Neuronal stem cell (in vitro differentiated cells): ENCODE measurements around the gene ROBO1.

ENCODE experiments used
- DNase-seq: peaks from one replicate; pipeline ENCODE4 v3.0.0-alpha.2; 2013; ENCODE audit warnings: low spot score
- H2AFZ ChIP-seq: one replicate; pipeline ENCODE4 v1.6.1; 2013; ENCODE audit warnings: mild to moderate bottlenecking, low read length, inconsistent platforms
- H2AK5ac ChIP-seq: 2 replicates; pipeline ENCODE4 v1.6.1; 2013; ENCODE audit warnings: low read depth, mild to moderate bottlenecking, inconsistent platforms, low read length, moderate library complexity, mixed read lengths
- H2BK120ac ChIP-seq: 2 replicates; pipeline ENCODE4 v1.6.1; 2013; ENCODE audit warnings: low read depth, mild to moderate bottlenecking, inconsistent platforms, low read length, moderate library complexity, mixed read lengths
- H2BK12ac ChIP-seq: one replicate; pipeline ENCODE4 v1.6.1; 2013; ENCODE audit warnings: low read length, inconsistent platforms
- H2BK15ac ChIP-seq: 2 replicates; pipeline ENCODE4 v1.6.1; 2013; ENCODE audit warnings: mild to moderate bottlenecking, low read length, inconsistent platforms, mixed read lengths
- H2BK5ac ChIP-seq: one replicate; pipeline ENCODE4 v1.6.1; 2013; ENCODE audit warnings: inconsistent platforms, mild to moderate bottlenecking, low read length, moderate library complexity
- H3K14ac ChIP-seq: one replicate; pipeline ENCODE4 v1.6.1; 2013; ENCODE audit warnings: low read length, inconsistent platforms
- H3K18ac ChIP-seq: 2 replicates; pipeline ENCODE4 v1.6.1; 2013; ENCODE audit warnings: low read length, inconsistent platforms
- H3K23ac ChIP-seq: 2 replicates; pipeline ENCODE4 v1.6.1; 2013; ENCODE audit warnings: low read depth, mild to moderate bottlenecking, mixed read lengths, low read length, inconsistent platforms; ENCODE audit not compliant: poor library complexity
- H3K27ac ChIP-seq: replicated peaks from 3 replicates; pipeline ENCODE4 v1.5.1; 2013; ENCODE audit warnings: low read length, inconsistent platforms
- H3K27me3 ChIP-seq, 3 experiments: 2 replicates each; pipeline ENCODE4 v1.6.1; 2013; ENCODE audit warnings: low read length in 3 of 3, mild to moderate bottlenecking in 2 of 3, inconsistent platforms in 1 of 3, low read depth in 1 of 3, mixed read lengths in 1 of 3, moderate library complexity in 1 of 3; ENCODE audit not compliant: control insufficient read depth in 3 of 3, insufficient read depth in 3 of 3
- H3K36me3 ChIP-seq, 2 donors: replicated peaks in 1 of 2; 2 replicates each; pipeline ENCODE4 v1.6.1; 2013; ENCODE audit warnings: low read length in 2 of 2; ENCODE audit not compliant: control insufficient read depth in 2 of 2, insufficient read depth in 2 of 2
- H3K4ac ChIP-seq: 2 replicates; pipeline ENCODE4 v1.6.1; 2013; ENCODE audit warnings: inconsistent platforms, mild to moderate bottlenecking, low read length, moderate library complexity
- H3K4me1 ChIP-seq, 2 donors: 1 replicate in 1 of 2; 2 replicates in 1 of 2; pipeline ENCODE4 v1.6.1; 2013; ENCODE audit warnings: low read length in 2 of 2, low read depth in 1 of 2; ENCODE audit not compliant: control insufficient read depth in 2 of 2, insufficient read depth in 1 of 2
- H3K4me2 ChIP-seq: one replicate; pipeline ENCODE4 v1.6.1; 2013; ENCODE audit warnings: mild to moderate bottlenecking, low read length, inconsistent platforms; ENCODE audit not compliant: insufficient read depth, poor library complexity, severe bottlenecking
- H3K4me3 ChIP-seq, 2 donors: 2 replicates each; pipeline ENCODE4 v1.5.1; 2013; ENCODE audit warnings: low read length in 2 of 2, mild to moderate bottlenecking in 2 of 2, inconsistent platforms in 1 of 2, moderate library complexity in 1 of 2
- H3K79me1 ChIP-seq: one replicate; pipeline ENCODE4 v1.6.1; 2013; ENCODE audit warnings: low read depth, mild to moderate bottlenecking, inconsistent platforms, low read length, moderate library complexity
- H3K9ac ChIP-seq: one replicate; pipeline ENCODE4 v1.6.1; 2013; ENCODE audit warnings: mild to moderate bottlenecking, low read depth, low read length, inconsistent platforms; ENCODE audit not compliant: poor library complexity
- H3K9me3 ChIP-seq, 2 donors: replicated peaks in 1 of 2; 2 replicates each; pipeline versions ENCODE3 to v1.6.1; 2013; ENCODE audit warnings: low read length in 2 of 2, mild to moderate bottlenecking in 2 of 2, inconsistent platforms in 1 of 2, low read depth in 1 of 2, mixed read lengths in 1 of 2, moderate library complexity in 1 of 2; ENCODE audit not compliant: control insufficient read depth in 2 of 2, insufficient read depth in 1 of 2
- H4K8ac ChIP-seq: one replicate; pipeline ENCODE4 v1.6.1; 2013; ENCODE audit warnings: low read depth, mild to moderate bottlenecking, inconsistent platforms, low read length, moderate library complexity
- H4K91ac ChIP-seq: one replicate; pipeline ENCODE4 v1.6.1; 2013; ENCODE audit warnings: low read length, low read depth, mild to moderate bottlenecking, inconsistent platforms; ENCODE audit not compliant: poor library complexity
- WGBS, 2 donors: extraction: QIAGEN DNeasy Blood & Tissue Kit; methylation state at CpG; one replicate each; pipeline ENCODE4 v1.1.7; 2013; ENCODE audit warnings: missing lambda C conversion rate in 2 of 2, mixed read lengths in 1 of 2; ENCODE audit not compliant: insufficient read length in 2 of 2, insufficient replicate concordance in 1 of 2; ENCODE audit errors: extremely low coverage in 2 of 2; 5-methylcytosine and 5-hydroxymethylcytosine counted together

The ROBO1 gene

DNA sequence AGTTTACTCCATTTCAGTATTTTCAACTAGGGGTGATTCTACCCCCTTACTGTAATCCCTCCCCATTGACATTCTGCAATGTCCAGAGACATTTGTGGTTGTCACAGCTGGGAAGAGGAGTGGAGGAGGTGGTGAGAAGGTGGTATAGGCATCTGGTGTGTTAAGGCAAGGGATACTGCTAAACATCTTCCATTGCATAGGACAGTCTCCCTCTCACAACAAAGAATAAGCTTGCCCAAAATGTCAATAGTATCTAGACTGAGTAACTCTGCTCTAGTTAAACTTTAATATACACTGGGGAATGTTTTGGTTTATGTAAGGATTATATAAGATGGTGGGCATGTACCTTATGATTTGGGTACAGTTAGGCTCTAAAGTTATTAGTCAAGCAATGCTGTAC, 737.6 kb downstream of the ROBO1 start:
- DNase-seq = no peak
- no peaks in the 10 kb centered on the region for H3K9me3 ChIP-seq
- H3K9ac ChIP-seq = no peak overlapping the region
- H3K27ac ChIP-seq = no peak overlapping the region
- no peak overlapping the region for H3K4me2 ChIP-seq
- no peak overlapping the region for H3K4ac ChIP-seq
- H3K27me3 ChIP-seq = no peaks in the 10 kb centered on the region
- no peaks in the 10 kb centered on the region for H3K36me3 ChIP-seq
- H2BK15ac ChIP-seq = no peak overlapping the region
- H3K18ac ChIP-seq = no peak overlapping the region
- no peak overlapping the region for H2AFZ ChIP-seq
- H2BK5ac ChIP-seq = no peak overlapping the region
- no peak overlapping the region for H3K14ac ChIP-seq
- no peak overlapping the region for H3K4me3 ChIP-seq
- H2AK5ac ChIP-seq = no peak overlapping the region
- H3K4me1 ChIP-seq = no peaks in the 10 kb centered on the region
- H4K91ac ChIP-seq = no peak overlapping the region
- no peaks in the 10 kb centered on the region for H3K79me1 ChIP-seq
- no peak overlapping the region for H3K23ac ChIP-seq
- H2BK120ac ChIP-seq = no peak overlapping the region
- H2BK12ac ChIP-seq = no peak overlapping the region
- H4K8ac ChIP-seq = no peak overlapping the region

DNA sequence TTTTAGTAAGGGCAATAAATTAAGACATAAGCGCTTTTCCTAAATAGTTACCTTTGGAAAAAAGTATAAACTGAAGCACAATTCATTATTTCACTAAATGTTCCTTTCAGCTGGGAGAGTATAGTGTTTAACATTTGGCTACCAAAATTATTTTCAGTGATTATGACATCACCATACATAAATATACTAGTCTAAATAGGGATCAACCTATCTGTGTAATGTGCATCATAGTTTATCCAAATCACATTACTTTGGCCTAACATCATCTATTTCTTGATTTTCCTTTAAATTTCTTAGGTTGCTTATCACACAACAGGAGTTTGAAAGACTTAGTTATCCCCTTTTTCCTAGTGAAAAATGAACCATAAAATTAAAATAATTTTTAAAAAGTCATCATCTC, 738.9 kb downstream of the ROBO1 start:
- H4K8ac ChIP-seq = no peak overlapping the region
- no peak overlapping the region for H2BK120ac ChIP-seq
- no peak overlapping the region for H4K91ac ChIP-seq
- no peak overlapping the region for H2BK15ac ChIP-seq
- H3K79me1 ChIP-seq = no peaks in the 10 kb centered on the region
- H3K27me3 ChIP-seq = no peaks in the 10 kb centered on the region
- H3K4me2 ChIP-seq = no peak overlapping the region
- no peak overlapping the region for H2BK5ac ChIP-seq
- H2AK5ac ChIP-seq = no peak overlapping the region
- WGBS, 2 donors = no CpG with 5 or more reads among the region's 1 CpG
- no peaks in the 10 kb centered on the region for H3K9me3 ChIP-seq
- no peak overlapping the region for H3K9ac ChIP-seq
- DNase-seq = no peak
- no peak overlapping the region for H3K4ac ChIP-seq
- H2AFZ ChIP-seq = no peak overlapping the region
- no peak overlapping the region for H3K18ac ChIP-seq
- H3K27ac ChIP-seq = no peak overlapping the region
- H3K4me1 ChIP-seq = no peaks in the 10 kb centered on the region
- H3K4me3 ChIP-seq = no peak overlapping the region
- H3K14ac ChIP-seq = no peak overlapping the region
- no peak overlapping the region for H3K23ac ChIP-seq
- no peak overlapping the region for H2BK12ac ChIP-seq
- H3K36me3 ChIP-seq = no peaks in the 10 kb centered on the region

DNA sequence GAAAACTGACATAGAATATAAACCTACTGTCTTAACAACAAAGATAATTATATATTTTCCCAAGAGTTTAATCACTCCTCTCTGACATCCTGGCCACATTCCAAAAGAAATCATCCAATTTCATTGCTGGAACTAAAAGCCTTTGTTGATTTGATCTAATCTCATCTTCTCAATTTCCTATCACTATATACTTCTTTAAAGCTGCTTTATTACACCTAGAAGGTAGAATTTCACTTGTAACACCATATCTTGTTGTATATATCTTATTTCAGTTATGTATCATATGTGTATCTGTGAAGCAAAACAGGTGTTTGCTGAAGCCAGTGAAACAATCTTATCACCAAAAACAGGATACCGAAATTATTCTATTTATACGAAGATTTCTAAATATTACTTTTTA, 740.2 kb downstream of the ROBO1 start:
- no peak overlapping the region for H2AFZ ChIP-seq
- no peak overlapping the region for H4K8ac ChIP-seq
- H2BK15ac ChIP-seq = no peak overlapping the region
- no peak overlapping the region for H4K91ac ChIP-seq
- H3K4ac ChIP-seq = no peak overlapping the region
- no peak overlapping the region for H3K14ac ChIP-seq
- no peaks in the 10 kb centered on the region for H3K36me3 ChIP-seq
- H3K27me3 ChIP-seq = no peaks in the 10 kb centered on the region
- no peak overlapping the region for H3K18ac ChIP-seq
- H3K9me3 ChIP-seq = no peaks in the 10 kb centered on the region
- no peak overlapping the region for H3K9ac ChIP-seq
- no peak overlapping the region for H2BK120ac ChIP-seq
- H3K23ac ChIP-seq = no peak overlapping the region
- no peak for DNase-seq
- no peak overlapping the region for H3K4me2 ChIP-seq
- WGBS, 2 donors = no CpG with 5 or more reads among the region's 2 CpGs
- H2BK5ac ChIP-seq = no peak overlapping the region
- H2AK5ac ChIP-seq = no peak overlapping the region
- H2BK12ac ChIP-seq = no peak overlapping the region
- no peak overlapping the region for H3K27ac ChIP-seq
- H3K4me3 ChIP-seq = no peak overlapping the region
- no peaks in the 10 kb centered on the region for H3K79me1 ChIP-seq
- H3K4me1 ChIP-seq = no peaks in the 10 kb centered on the region

- no peaks in the 10 kb centered on the region for H3K36me3 ChIP-seq
Observed at GRCh38 chr3:79019924-79020173, 747.9 kb downstream of the ROBO1 start.

More at GRCh38 chr3:79019924-79020173, 747.9 kb downstream of the ROBO1 start:
- no peaks in the 10 kb centered on the region for H3K27me3 ChIP-seq
- H2BK12ac ChIP-seq = no peak overlapping the region
- peaks cover 5% of the 10 kb centered on the region for H3K79me1 ChIP-seq
- H2BK5ac ChIP-seq = no peak overlapping the region
- H3K23ac ChIP-seq = no peak overlapping the region
- no peak overlapping the region for H2BK15ac ChIP-seq
- no peak overlapping the region for H3K9ac ChIP-seq
- H3K14ac ChIP-seq = no peak overlapping the region
- H3K4ac ChIP-seq = no peak overlapping the region
- H3K4me1 ChIP-seq = peaks cover 3 to 7% of the 10 kb centered on the region in 2 donors
- no peaks in the 10 kb centered on the region for H3K9me3 ChIP-seq
- H3K4me3 ChIP-seq = peak overlapping the region in 1 of 2 donors; percentile 81
- no peak overlapping the region for H4K8ac ChIP-seq
- no peak overlapping the region for H3K18ac ChIP-seq
- peak overlapping the region; percentile 99 for H2AFZ ChIP-seq
- no peak overlapping the region for H2BK120ac ChIP-seq
- no peak overlapping the region for H4K91ac ChIP-seq
- H3K27ac ChIP-seq = peak overlapping the region; percentile 16
- no peak for DNase-seq
- H2AK5ac ChIP-seq = no peak overlapping the region
- no peak overlapping the region for H3K4me2 ChIP-seq
